Endodermal cell (in vitro differentiated cells): ENCODE results near the gene TAS2R4. TPM values are rescaled to one million over a fixed set of nuclear protein-coding genes. Genes with fewer than 3 reads are reported as not detected.
A peak's percentile ranks its signal among the peaks of the same experiment; 100 is the strongest.

Experiments
- DNase-seq: peaks from one replicate; pipeline ENCODE4 v3.0.0-alpha.2; 2017
- H3K27ac ChIP-seq: 2 replicates; pipeline ENCODE4 v1.5.1; 2013; ENCODE audit warnings: mild to moderate bottlenecking, low read depth, low read length, moderate library complexity
- H3K27me3 ChIP-seq: 2 replicates; pipeline ENCODE4 v1.6.1; 2013; ENCODE audit warnings: mild to moderate bottlenecking, low read length, moderate library complexity; ENCODE audit not compliant: insufficient read depth, control insufficient read depth, poor library complexity, severe bottlenecking
- H3K36me3 ChIP-seq: 2 replicates; pipeline ENCODE4 v1.7.0; 2013; ENCODE audit warnings: mild to moderate bottlenecking, low read length, moderate library complexity; ENCODE audit not compliant: control insufficient read depth, insufficient read depth
- H3K4me1 ChIP-seq: one replicate; pipeline ENCODE4 v1.7.0; 2013; ENCODE audit warnings: low read length; ENCODE audit not compliant: control insufficient read depth, insufficient read depth
- H3K4me3 ChIP-seq: 2 replicates; pipeline ENCODE4 v1.5.1; 2013; ENCODE audit warnings: mild to moderate bottlenecking, low read length, moderate library complexity
- H3K9ac ChIP-seq: 2 replicates; pipeline ENCODE4 v1.6.1; 2013; ENCODE audit warnings: mild to moderate bottlenecking, low read length, moderate library complexity; ENCODE audit not compliant: poor library complexity, severe bottlenecking; ENCODE audit errors: extremely low read depth
- H3K9me3 ChIP-seq: 2 replicates; pipeline ENCODE4 v1.6.1; 2013; ENCODE audit warnings: mild to moderate bottlenecking, low read length, moderate library complexity; ENCODE audit not compliant: control insufficient read depth
- H3K27ac Mint-ChIP-seq: 2 replicates; pipeline ENCODE4 v1.8.0; 2020; ENCODE audit warnings: mixed read lengths
- H3K27me3 Mint-ChIP-seq: 2 replicates; pipeline ENCODE4 v1.8.0; 2021; ENCODE audit warnings: mild to moderate bottlenecking, mixed read lengths; ENCODE audit not compliant: insufficient read depth
- H3K36me3 Mint-ChIP-seq: 2 replicates; pipeline ENCODE4 v1.8.0; 2020; ENCODE audit warnings: low read depth, mixed read lengths
- H3K4me1 Mint-ChIP-seq: 2 replicates; pipeline ENCODE4 v1.8.0; 2020; ENCODE audit warnings: mixed read lengths
- H3K4me3 Mint-ChIP-seq: 2 replicates; pipeline ENCODE4 v1.8.0; 2020; ENCODE audit warnings: mild to moderate bottlenecking, moderate library complexity, mixed read lengths
- H3K9me3 Mint-ChIP-seq: 2 replicates; pipeline ENCODE4 v1.8.0; 2020; ENCODE audit warnings: mild to moderate bottlenecking, mixed read lengths
- CTCF ChIP-seq: fragments of 200-600 bp; sonication (generic); conservative IDR thresholded peaks from 2 replicates; pipeline ENCODE4 v1.5.0; 2021; ENCODE audit warnings: antibody characterized with exemption, mild to moderate bottlenecking
- WGBS, 2 experiments: methylation state at CpG; one replicate each; pipeline versions ENCODE4 v1.1.5 to v1.1.7; 2013; ENCODE audit warnings: missing lambda C conversion rate in 2 of 2, mixed read lengths in 1 of 2; ENCODE audit not compliant: insufficient coverage in 1 of 2, insufficient read length in 1 of 2; 5-methylcytosine and 5-hydroxymethylcytosine counted together
- total RNA-seq, 2 donors: library from RNA; stranded (reverse); fragmentation: NEBNext Ultra II Directional in 1 of 2; extraction: Animal tissue kit (Norgen Biotek cat#: 25700) in 1 of 2; gene quantifications; 2 replicates in 1 of 2; 3 replicates in 1 of 2; pipeline ENCODE4 v1.2.1, GENCODE V29; 2021

Gene TAS2R4
- total RNA-seq, 2 donors from 2014 or later: 2.3 to 2.5 TPM

DNA sequence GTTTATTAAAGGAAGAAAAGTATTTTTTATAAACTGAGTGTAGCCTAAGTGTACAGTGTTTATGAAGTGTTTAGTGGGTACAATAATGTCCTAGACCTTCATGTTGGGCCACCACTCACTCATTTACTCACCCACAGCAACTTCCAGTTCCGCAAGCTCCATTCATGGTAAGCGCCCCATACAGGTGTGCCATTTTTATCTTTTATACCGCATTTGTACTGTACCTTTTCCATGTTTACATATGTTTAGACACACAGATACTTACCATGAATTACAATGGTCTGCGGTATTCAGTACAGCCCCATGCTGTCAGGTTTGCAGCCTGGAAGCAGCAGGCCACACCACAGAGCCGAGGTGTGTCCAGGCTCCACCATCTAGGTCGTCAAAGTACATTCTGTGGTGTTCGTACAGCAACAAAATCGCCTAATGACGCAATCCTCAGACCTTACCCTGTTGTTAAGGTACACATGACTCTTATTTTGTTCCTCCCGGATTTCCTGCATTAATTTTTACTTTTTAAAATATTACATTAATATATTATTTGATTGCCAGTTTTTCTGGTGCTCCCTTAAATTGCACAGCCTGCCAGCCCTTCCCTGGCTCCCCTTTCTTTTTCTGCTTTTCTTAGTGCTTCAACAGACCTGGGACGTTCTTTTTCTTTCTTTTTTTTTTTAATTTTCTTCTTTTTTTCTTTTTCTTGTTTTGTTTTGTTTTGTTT, 39.2 kb upstream of the TAS2R4 start:
- H3K27me3 ChIP-seq: no peaks in the 10 kb centered on the region
- H3K9ac ChIP-seq: peak overlapping the region; percentile 82
- DNase-seq: no peak
- peaks cover 19% of the 10 kb centered on the region for H3K4me1 ChIP-seq
- H3K4me3 Mint-ChIP-seq: peak overlapping the region; percentile 98
- H3K9me3 Mint-ChIP-seq: no peaks in the 10 kb centered on the region
- no peaks in the 10 kb centered on the region for H3K9me3 ChIP-seq
- no peak for TF ChIP-seq CTCF
- peaks cover 24% of the 10 kb centered on the region for H3K36me3 Mint-ChIP-seq
- peak overlapping the region; percentile 100 for H3K27ac Mint-ChIP-seq
- WGBS, 2 experiments: 91 to 97% methylated on average over 9 to 10 of the region's 11 CpGs
- peaks cover 18% of the 10 kb centered on the region for H3K36me3 ChIP-seq
- no peak overlapping the region for H3K27ac ChIP-seq
- peaks cover 36% of the 10 kb centered on the region for H3K4me1 Mint-ChIP-seq
- no peaks in the 10 kb centered on the region for H3K27me3 Mint-ChIP-seq
- H3K4me3 ChIP-seq: peak overlapping the region; percentile 95

GRCh38 chr7:141737836-141738591, 38.5 kb upstream of the TAS2R4 start, which contains the start of gene SSBP1:
Gene SSBP1, plus strand, starts transcription at chr7:141738358. Its CDS starts 809 bp downstream, at chr7:141739167.
- H3K27ac Mint-ChIP-seq: peak within 1 kb of the TSS; percentile 100
- H3K9me3 Mint-ChIP-seq: no peaks in the 10 kb centered on the region
- peak within 1 kb of the TSS; percentile 98 for H3K4me3 Mint-ChIP-seq
- H3K27me3 ChIP-seq: no peaks in the 10 kb centered on the region
- peak within 1 kb of the TSS; percentile 69 for H3K27ac ChIP-seq
- H3K4me1 Mint-ChIP-seq: peaks cover 36% of the 10 kb centered on the region
- peak within 1 kb of the TSS; percentile 95 for H3K4me3 ChIP-seq
- peaks cover 25% of the 10 kb centered on the region for H3K36me3 ChIP-seq
- peaks cover 32% of the 10 kb centered on the region for H3K36me3 Mint-ChIP-seq
- H3K9me3 ChIP-seq: no peaks in the 10 kb centered on the region
- 13 to 15% methylated on average over 31 to 46 of the region's 46 CpGs for WGBS, 2 experiments
- peak within 1 kb of the TSS; percentile 82 for H3K9ac ChIP-seq
- H3K27me3 Mint-ChIP-seq: no peaks in the 10 kb centered on the region
- peaks cover 19% of the 10 kb centered on the region for H3K4me1 ChIP-seq
- TF ChIP-seq CTCF: peak; percentile 86
- peak; percentile 97 for DNase-seq

- peak overlapping the region; percentile 69 for H3K27ac ChIP-seq
Measured at GRCh38 chr7:141738592-141739013, 37.9 kb upstream of the TAS2R4 start.

More at GRCh38 chr7:141738592-141739013, 37.9 kb upstream of the TAS2R4 start:
- TF ChIP-seq CTCF: no peak
- Histone ChIP-seq H3K27me3 (no peaks in the 10 kb centered on the region), H3K9me3 (no peaks in the 10 kb centered on the region), H3K4me3 (peak overlapping the region; percentile 95), H3K4me1 (peaks cover 19% of the 10 kb centered on the region), H3K9ac (peak overlapping the region; percentile 82), H3K36me3 (peaks cover 31% of the 10 kb centered on the region)
- 0 to 3% methylated on average over 3 to 6 of the region's 6 CpGs for WGBS, 2 experiments
- no peak for DNase-seq
- H3K27me3 Mint-ChIP-seq: no peaks in the 10 kb centered on the region
- peaks cover 31% of the 10 kb centered on the region for H3K4me1 Mint-ChIP-seq
- peaks cover 37% of the 10 kb centered on the region for H3K36me3 Mint-ChIP-seq
- H3K27ac Mint-ChIP-seq: peak overlapping the region; percentile 100
- H3K9me3 Mint-ChIP-seq: no peaks in the 10 kb centered on the region
- H3K4me3 Mint-ChIP-seq: peak overlapping the region; percentile 98
